ENCODE results near the gene NME3.

GRCh38 chr16:1815461-1815860 lies 44.1 kb upstream of the NME3 start:
- no peak for TF ChIP-seq CTCF (IDR thresholded peaks at IDR 0.05)
- no peak for TF ChIP-seq EZH2phosphoT487 (IDR thresholded peaks at IDR 0.05)

Data from neural progenitor cell (in vitro differentiated cells).